ENCODE measurements around the gene CERCAM. TPM values are rescaled to one million over a fixed set of nuclear protein-coding genes. Genes with fewer than 3 reads are reported as not detected.

CERCAM gene
- total and polyA plus RNA-seq, 2 of the 13 experiments (the other 11 are each of a cell fraction or from before 2014, with no cell fraction given), result 9.0 to 17.1 TPM

DNA sequence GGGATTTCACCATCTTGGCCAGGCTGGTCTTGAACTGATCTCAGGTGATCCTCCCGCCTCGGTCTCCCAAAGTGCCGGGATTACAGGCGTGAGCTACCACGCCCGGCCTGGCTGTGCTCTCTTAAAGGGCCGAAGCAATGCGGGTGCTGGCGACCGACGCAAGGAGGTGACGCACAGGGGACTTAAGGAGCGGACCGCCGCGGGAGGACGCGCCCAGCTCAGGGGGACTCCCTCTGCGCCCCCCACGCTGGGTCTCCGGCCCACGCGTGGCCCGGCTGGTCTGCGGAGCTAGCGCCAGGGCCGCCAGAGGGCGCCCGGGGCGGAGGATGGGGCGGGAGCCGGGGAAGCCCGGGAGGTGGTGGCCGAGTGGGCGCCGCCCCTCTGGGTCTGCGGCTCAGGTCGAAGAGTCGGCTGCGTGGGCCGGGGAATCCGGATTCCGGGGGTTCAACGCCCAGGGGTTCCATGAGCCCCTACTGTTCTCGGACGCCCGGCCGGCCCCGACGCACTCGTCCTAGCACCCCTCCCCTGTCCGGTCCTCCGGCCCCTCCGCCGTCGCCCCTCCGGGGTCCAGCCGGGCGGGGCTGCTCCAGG lies 502 bp upstream of the CERCAM start (continued):
- TF ChIP-seq, protein P1, sequence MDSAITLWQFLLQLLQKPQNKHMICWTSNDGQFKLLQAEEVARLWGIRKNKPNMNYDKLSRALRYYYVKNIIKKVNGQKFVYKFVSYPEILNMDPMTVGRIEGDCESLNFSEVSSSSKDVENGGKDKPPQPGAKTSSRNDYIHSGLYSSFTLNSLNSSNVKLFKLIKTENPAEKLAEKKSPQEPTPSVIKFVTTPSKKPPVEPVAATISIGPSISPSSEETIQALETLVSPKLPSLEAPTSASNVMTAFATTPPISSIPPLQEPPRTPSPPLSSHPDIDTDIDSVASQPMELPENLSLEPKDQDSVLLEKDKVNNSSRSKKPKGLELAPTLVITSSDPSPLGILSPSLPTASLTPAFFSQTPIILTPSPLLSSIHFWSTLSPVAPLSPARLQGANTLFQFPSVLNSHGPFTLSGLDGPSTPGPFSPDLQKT (CRISPR knock-in tag; IDR thresholded peaks at IDR 0.05; ENCODE audit: borderline replicate concordance), result no peak
- TF ChIP-seq RBAK (CRISPR knock-in tag; IDR thresholded peaks at IDR 0.05), result no peak
- peak; percentile 70; the same call in 1 of the 2 replicates for TF ChIP-seq GLI4 (CRISPR knock-in tag; IDR thresholded peaks at IDR 0.05; ENCODE audit: borderline replicate concordance)
- 0 out of 2 replicates have a peak, but pooled peaks have one; percentile 21 for TF ChIP-seq REPIN1 (CRISPR knock-in tag; IDR thresholded peaks at IDR 0.05; ENCODE audit: borderline replicate concordance, low read depth)
- no peak for TF ChIP-seq ZNF496 (CRISPR knock-in tag; IDR thresholded peaks at IDR 0.05; ENCODE audit: insufficient replicate concordance)
- TF ChIP-seq, protein P2, sequence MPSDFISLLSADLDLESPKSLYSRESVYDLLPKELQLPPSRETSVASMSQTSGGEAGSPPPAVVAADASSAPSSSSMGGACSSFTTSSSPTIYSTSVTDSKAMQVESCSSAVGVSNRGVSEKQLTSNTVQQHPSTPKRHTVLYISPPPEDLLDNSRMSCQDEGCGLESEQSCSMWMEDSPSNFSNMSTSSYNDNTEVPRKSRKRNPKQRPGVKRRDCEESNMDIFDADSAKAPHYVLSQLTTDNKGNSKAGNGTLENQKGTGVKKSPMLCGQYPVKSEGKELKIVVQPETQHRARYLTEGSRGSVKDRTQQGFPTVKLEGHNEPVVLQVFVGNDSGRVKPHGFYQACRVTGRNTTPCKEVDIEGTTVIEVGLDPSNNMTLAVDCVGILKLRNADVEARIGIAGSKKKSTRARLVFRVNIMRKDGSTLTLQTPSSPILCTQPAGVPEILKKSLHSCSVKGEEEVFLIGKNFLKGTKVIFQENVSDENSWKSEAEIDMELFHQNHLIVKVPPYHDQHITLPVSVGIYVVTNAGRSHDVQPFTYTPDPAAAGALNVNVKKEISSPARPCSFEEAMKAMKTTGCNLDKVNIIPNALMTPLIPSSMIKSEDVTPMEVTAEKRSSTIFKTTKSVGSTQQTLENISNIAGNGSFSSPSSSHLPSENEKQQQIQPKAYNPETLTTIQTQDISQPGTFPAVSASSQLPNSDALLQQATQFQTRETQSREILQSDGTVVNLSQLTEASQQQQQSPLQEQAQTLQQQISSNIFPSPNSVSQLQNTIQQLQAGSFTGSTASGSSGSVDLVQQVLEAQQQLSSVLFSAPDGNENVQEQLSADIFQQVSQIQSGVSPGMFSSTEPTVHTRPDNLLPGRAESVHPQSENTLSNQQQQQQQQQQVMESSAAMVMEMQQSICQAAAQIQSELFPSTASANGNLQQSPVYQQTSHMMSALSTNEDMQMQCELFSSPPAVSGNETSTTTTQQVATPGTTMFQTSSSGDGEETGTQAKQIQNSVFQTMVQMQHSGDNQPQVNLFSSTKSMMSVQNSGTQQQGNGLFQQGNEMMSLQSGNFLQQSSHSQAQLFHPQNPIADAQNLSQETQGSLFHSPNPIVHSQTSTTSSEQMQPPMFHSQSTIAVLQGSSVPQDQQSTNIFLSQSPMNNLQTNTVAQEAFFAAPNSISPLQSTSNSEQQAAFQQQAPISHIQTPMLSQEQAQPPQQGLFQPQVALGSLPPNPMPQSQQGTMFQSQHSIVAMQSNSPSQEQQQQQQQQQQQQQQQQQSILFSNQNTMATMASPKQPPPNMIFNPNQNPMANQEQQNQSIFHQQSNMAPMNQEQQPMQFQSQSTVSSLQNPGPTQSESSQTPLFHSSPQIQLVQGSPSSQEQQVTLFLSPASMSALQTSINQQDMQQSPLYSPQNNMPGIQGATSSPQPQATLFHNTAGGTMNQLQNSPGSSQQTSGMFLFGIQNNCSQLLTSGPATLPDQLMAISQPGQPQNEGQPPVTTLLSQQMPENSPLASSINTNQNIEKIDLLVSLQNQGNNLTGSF (CRISPR knock-in tag; IDR thresholded peaks at IDR 0.05), result no peak
- no peak for TF ChIP-seq ELF3 (CRISPR knock-in tag; IDR thresholded peaks at IDR 0.05)
- no peak for TF ChIP-seq REL (CRISPR knock-in tag; conservative IDR thresholded peaks at IDR 0.05)
- no peak; the same call in 1 of the 2 replicates for TF ChIP-seq PHF8 (CRISPR knock-in tag; IDR thresholded peaks at IDR 0.05)
- no peak for TF ChIP-seq EEA1 (CRISPR knock-in tag; IDR thresholded peaks at IDR 0.05; ENCODE audit: borderline replicate concordance)
- no peak for TF ChIP-seq MEF2D (CRISPR knock-in tag; IDR thresholded peaks at IDR 0.05)
- TF ChIP-seq ATRX (CRISPR knock-in tag; IDR thresholded peaks at IDR 0.05; ENCODE audit: borderline replicate concordance), result no peak
- TF ChIP-seq NFKB2 (CRISPR knock-in tag; IDR thresholded peaks at IDR 0.05; ENCODE audit: borderline replicate concordance), result 0 out of 2 replicates have a peak, but pooled peaks have one; percentile 43
- no peak for TF ChIP-seq KLF9 (CRISPR knock-in tag; IDR thresholded peaks at IDR 0.05; ENCODE audit: low read depth)
- TF ChIP-seq, protein P3, sequence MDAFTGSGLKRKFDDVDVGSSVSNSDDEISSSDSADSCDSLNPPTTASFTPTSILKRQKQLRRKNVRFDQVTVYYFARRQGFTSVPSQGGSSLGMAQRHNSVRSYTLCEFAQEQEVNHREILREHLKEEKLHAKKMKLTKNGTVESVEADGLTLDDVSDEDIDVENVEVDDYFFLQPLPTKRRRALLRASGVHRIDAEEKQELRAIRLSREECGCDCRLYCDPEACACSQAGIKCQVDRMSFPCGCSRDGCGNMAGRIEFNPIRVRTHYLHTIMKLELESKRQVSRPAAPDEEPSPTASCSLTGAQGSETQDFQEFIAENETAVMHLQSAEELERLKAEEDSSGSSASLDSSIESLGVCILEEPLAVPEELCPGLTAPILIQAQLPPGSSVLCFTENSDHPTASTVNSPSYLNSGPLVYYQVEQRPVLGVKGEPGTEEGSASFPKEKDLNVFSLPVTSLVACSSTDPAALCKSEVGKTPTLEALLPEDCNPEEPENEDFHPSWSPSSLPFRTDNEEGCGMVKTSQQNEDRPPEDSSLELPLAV (CRISPR knock-in tag; conservative IDR thresholded peaks at IDR 0.05; ENCODE audit: low read depth), result no peak
- TF ChIP-seq, protein P4, sequence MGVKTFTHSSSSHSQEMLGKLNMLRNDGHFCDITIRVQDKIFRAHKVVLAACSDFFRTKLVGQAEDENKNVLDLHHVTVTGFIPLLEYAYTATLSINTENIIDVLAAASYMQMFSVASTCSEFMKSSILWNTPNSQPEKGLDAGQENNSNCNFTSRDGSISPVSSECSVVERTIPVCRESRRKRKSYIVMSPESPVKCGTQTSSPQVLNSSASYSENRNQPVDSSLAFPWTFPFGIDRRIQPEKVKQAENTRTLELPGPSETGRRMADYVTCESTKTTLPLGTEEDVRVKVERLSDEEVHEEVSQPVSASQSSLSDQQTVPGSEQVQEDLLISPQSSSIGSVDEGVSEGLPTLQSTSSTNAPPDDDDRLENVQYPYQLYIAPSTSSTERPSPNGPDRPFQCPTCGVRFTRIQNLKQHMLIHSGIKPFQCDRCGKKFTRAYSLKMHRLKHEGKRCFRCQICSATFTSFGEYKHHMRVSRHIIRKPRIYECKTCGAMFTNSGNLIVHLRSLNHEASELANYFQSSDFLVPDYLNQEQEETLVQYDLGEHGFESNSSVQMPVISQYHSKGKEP (CRISPR knock-in tag; IDR thresholded peaks at IDR 0.05), result no peak

Measured in HepG2 (cell line).